Choroid plexus epithelial cell (primary cell): ENCODE measurements around the gene SDC1.

Experiments used
- DNase-seq: peaks from one replicate; pipeline ENCODE4 v3.0.0-alpha.2; 2010; ENCODE audit warnings: low read depth
- H3K4me3 ChIP-seq: 2 replicates; pipeline ENCODE4 v1.5.1; 2011; ENCODE audit warnings: low read depth, mild to moderate bottlenecking, control low read depth, low read length, moderate library complexity
- TF ChIP-seq, protein P1 (sequence below): conservative IDR thresholded peaks from 2 replicates; pipeline ENCODE4 v1.5.1; 2011; ENCODE audit warnings: low read depth, mild to moderate bottlenecking, control low read depth, inconsistent platforms, low read length, moderate library complexity

Gene SDC1

GRCh38 chr2:20200697-20201555, 24.0 kb downstream of the SDC1 start:
- H3K4me3 ChIP-seq, result no peak overlapping the region
- TF ChIP-seq, protein P1, sequence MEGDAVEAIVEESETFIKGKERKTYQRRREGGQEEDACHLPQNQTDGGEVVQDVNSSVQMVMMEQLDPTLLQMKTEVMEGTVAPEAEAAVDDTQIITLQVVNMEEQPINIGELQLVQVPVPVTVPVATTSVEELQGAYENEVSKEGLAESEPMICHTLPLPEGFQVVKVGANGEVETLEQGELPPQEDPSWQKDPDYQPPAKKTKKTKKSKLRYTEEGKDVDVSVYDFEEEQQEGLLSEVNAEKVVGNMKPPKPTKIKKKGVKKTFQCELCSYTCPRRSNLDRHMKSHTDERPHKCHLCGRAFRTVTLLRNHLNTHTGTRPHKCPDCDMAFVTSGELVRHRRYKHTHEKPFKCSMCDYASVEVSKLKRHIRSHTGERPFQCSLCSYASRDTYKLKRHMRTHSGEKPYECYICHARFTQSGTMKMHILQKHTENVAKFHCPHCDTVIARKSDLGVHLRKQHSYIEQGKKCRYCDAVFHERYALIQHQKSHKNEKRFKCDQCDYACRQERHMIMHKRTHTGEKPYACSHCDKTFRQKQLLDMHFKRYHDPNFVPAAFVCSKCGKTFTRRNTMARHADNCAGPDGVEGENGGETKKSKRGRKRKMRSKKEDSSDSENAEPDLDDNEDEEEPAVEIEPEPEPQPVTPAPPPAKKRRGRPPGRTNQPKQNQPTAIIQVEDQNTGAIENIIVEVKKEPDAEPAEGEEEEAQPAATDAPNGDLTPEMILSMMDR, result no peak
- no peak for DNase-seq

- DNase-seq, result no peak
- no peak overlapping the region for H3K4me3 ChIP-seq
- TF ChIP-seq, protein P1, result no peak
Measured at GRCh38 chr2:20199633-20200270, 25.2 kb downstream of the SDC1 start.

DNA sequence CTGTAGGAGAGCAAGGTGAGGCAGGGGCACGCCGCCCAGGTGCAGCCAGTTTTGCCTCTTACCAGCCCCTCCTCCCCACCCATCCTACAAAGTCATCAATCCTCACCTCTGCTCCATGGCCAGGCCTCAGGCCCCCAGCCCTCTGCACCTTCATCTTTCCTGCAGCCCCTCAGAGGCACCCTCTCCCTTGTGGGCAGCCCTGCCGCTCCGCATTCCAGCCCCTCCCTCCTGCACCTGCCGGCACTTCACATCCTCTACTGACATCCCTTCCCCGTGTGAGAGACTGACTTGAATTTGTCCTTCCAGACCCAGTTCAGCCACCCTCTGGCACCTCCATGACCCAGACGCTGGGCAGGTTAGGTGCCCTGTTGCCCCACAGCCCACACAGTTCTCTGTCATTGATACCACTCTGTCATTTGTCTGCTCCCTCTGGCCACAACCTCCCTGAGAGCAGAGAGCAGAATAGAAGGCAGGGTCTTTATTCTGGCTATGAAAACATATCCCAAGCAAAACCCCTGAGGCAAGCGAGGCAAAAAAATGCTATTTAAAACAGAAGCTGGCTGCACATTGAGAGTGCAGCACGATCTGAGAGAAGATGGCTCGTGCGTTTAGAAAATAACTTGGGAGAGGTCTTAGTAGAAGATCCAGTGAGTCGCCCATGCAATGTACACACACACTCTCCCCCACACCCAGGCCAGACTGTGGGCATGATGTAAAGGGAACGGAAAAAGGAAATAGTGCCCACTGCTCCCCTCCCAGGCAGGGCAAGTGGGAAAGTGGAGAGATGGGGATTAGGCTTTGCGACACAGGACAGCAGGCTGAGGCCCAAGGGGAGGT, 25.9 kb downstream of the SDC1 start:
- no peak overlapping the region for H3K4me3 ChIP-seq
- DNase-seq, result no peak
- TF ChIP-seq, protein P1, result no peak

GRCh38 chr2:20198001-20198400, 26.9 kb downstream of the SDC1 start:
- DNase-seq, result no peak
- no peak overlapping the region for H3K4me3 ChIP-seq
- TF ChIP-seq, protein P1, result no peak

GRCh38 chr2:20197192-20197591, 27.7 kb downstream of the SDC1 start:
- no peak for DNase-seq

GRCh38 chr2:20196657-20197161, 28.2 kb downstream of the SDC1 start:
- H3K4me3 ChIP-seq, result no peak overlapping the region
- TF ChIP-seq, protein P1, result no peak

More at GRCh38 chr2:20197192-20197591, 27.7 kb downstream of the SDC1 start:
- H3K4me3 ChIP-seq, result no peak overlapping the region
- TF ChIP-seq, protein P1, result no peak

More at GRCh38 chr2:20196657-20197161, 28.2 kb downstream of the SDC1 start:
- no peak for DNase-seq
